K562 treated with DMSO at 1 percent for 12 hours (cell line): ENCODE data around the gene TIMM10B. TPM values are rescaled to one million over a fixed set of nuclear protein-coding genes. Genes with fewer than 3 reads are reported as not detected.

Experiments used
- total RNA-seq: library from RNA; unstranded; fragments of 300-600 nt; gene quantifications from 2 replicates; pipeline ENCODE4 v1.2.3, GENCODE V29; 2022; ENCODE audit not compliant: insufficient read depth

The TIMM10B gene
- 13.7 and 24.8 TPM in 2 replicates for total RNA-seq

DNA sequence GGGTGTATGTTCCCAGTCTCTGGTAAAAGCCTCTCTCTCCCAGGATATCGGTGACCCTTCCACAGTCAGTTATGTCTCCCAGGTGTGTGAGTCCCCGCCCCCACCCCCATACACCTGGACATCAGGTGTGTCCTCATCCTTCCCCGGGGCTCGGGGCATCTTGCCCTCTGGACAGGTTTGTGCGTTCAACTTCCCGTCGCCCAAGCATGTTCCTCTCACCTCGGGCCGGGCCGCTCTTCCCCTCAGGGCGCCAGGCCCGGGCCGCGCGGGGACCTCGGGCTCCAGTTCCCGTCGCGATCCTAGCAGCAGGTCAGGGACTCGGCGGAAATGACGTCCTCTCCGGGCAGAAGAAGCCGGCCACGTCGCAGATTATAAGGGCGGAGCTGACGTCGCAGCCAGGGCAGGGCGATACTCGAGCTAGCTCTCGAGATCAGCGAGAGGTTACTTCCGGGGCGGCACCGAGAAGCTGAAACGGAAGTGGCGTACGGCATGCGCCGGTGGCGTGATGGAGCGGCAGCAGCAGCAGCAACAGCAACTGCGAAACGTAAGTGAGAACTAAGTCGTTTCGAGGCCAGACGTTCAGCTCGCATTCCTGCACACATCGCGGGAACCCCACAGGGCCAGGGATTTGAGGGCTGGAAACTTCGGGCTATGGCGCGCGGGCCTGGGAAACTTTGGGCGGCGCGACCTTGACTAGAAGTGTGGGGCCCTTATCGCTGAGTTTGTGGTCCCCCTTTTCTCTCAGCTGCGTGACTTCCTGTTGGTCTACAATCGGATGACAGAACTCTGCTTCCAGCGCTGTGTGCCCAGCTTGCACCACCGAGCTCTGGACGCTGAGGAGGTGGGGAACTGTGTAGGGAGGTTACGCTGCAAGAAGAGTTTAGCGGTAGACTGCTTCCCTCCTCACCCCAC is at the start of gene TIMM10B, which contains the start of gene ARFIP2:
TIMM10B (plus strand) TSS at position 490 of the 912 bp plus-strand sequence; CDS start at position 506, 16 bp downstream.
ARFIP2 (minus strand) TSS at position 320 of the 912 bp plus-strand sequence. CDS start 910 bp downstream, outside the sequence.

GRCh38 chr11:6440906-6441358 is 40.4 kb upstream of the TIMM10B start, which contains the start of gene HPX:
Gene HPX, minus strand, starts transcription at chr11:6440987. Its CDS starts 24 bp downstream, at chr11:6440963.

DNA sequence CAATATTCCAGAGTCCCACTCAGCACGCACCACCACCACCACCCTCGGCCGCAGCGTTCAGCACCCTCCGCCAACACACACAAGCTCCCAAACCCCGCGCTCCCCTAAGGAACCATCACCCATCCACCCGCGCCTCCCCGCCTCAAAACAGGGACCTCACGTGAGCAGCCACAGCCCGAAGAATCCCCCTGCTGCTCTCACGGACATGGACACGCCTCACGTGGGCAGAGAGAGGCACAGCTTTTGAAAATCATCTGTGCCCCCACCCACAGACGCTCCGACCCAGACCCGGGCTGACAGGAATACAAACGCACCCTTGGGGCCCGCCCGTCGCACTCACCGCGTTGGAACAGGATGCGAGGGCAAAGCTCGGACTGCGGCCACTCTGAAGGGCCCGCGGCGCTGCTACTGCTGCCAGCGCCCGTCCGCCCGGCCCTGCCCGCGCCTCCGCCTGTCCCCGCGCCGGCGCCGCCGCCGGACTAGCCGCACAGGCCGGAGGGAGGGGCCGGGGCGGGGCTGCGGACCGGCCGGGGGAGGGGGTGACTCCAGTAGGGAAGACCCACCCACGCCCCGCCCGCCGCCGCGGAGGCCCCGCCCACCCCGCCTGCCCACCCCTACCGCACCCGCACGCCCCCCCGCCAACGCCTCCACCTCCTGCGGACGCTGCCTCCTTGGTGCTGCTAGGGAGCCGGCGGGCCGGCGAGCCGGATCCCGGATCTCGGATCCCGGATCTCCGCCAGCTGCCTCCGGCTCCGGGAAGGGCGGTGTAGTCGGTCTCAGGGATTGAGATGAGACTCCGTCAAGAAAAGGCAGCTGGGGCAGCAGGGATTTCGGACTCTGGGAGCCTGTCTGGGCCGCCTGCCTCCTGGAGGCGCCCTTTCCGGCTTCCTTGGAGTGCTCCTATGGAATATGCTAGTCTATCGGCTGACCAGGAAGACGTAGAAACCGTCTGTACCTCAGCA is 7.6 kb upstream of the TIMM10B start, which contains the start of gene TRIM3:
TRIM3 (minus strand) TSS at position 491 of the 962 bp plus-strand sequence. CDS start 8,246 bp downstream, outside the sequence.

GRCh38 chr11:6497069-6497839 is 16.0 kb downstream of the TIMM10B start, which contains the start of gene DNHD1:
Gene DNHD1, plus strand, starts transcription at chr11:6497280. Its CDS starts 936 bp downstream, at chr11:6498216.

Other genes with a start within 250 kb of the TIMM10B start
- gene FHIP1B, start 246.9 kb upstream of the TIMM10B start, total RNA-seq = 14.9 and 24.3 TPM in 2 replicates
- not detected in 2 replicates for gene CNGA4, start 242.4 kb upstream of the TIMM10B start, total RNA-seq
- not detected in 2 replicates for gene CCKBR, start 221.7 kb upstream of the TIMM10B start, total RNA-seq
- not detected in 2 replicates for gene CAVIN3, start 161.0 kb upstream of the TIMM10B start, total RNA-seq
- gene SMPD1, start 91.0 kb upstream of the TIMM10B start, total RNA-seq = 39.3 and 61.0 TPM in 2 replicates
- 1.1 and 1.9 TPM in 2 replicates for gene APBB1, start 62.4 kb upstream of the TIMM10B start, total RNA-seq
- gene HPX, start 40.5 kb upstream of the TIMM10B start, total RNA-seq = not detected in 2 replicates
- gene TRIM3, start 7.6 kb upstream of the TIMM10B start, total RNA-seq = 6.8 and 16.3 TPM in 2 replicates
- gene ARFIP2, start 170 bp upstream of the TIMM10B start, total RNA-seq = 32.1 and 37.6 TPM in 2 replicates
- gene DNHD1, start 15.8 kb downstream of the TIMM10B start, total RNA-seq = 5.1 and 20.6 TPM in 2 replicates
- gene RRP8, start 122.1 kb downstream of the TIMM10B start, total RNA-seq = 13.3 and 13.5 TPM in 2 replicates
- 92.3 and 120 TPM in 2 replicates for gene ILK, start 122.3 kb downstream of the TIMM10B start, total RNA-seq
- gene TAF10, start 130.7 kb downstream of the TIMM10B start, total RNA-seq = 76.1 and 92.9 TPM in 2 replicates
- 44.7 and 168 TPM in 2 replicates for gene TPP1, start 137.9 kb downstream of the TIMM10B start, total RNA-seq
- gene DCHS1, start 174.3 kb downstream of the TIMM10B start, total RNA-seq = 0.20 and 0.67 TPM in 2 replicates
- gene MRPL17, start 201.8 kb downstream of the TIMM10B start, total RNA-seq = 52.5 and 70.2 TPM in 2 replicates